Measurements from ENCODE around the gene PPP1R12B.
"Not testable (repeated sequence)": the region's sequence is repeated elsewhere in the genome, so short reads cannot be mapped to it uniquely, and the experiment has no call there.

DNA sequence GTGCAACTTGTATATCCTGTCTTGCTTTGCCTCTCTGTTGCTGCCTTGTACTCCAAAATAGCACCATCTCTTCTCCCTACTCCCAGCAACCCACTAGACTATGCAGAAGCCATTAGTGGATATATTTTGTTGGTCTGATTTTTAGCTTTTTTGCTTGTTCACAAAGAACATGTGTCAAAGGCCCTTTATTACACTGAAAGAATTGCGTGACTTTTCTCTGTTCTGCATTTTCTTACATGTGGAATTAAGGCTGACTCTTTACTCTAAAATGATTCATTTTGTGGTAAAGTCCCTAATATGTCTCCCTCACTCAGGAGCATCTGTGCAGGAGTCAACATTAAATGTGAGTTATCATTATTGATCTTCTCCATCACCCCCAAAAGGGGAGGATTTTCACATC is 182.2 kb downstream of the PPP1R12B start:
- TF ChIP-seq POLR2A (IDR thresholded peaks at IDR 0.05; ENCODE audit: low read depth, low read length); TAF1 (IDR thresholded peaks at IDR 0.05; ENCODE audit: borderline replicate concordance, low read depth, low read length); POLR2AphosphoS5 (IDR thresholded peaks at IDR 0.05; ENCODE audit: low read depth, low read length): not testable (repeated sequence)

Data from GM12892 (cell line).